GM21825 (cell line): ENCODE measurements around the gene SH3PXD2A.
A peak's percentile ranks its signal among the peaks of the same experiment; 100 is the strongest.
"Not testable (repeated sequence)": the region's sequence is repeated elsewhere in the genome, so short reads cannot be mapped to it uniquely, and the experiment has no call there.

ENCODE experiments used
- ATAC-seq: cut with Tn5 transposase; IDR thresholded peaks from one replicate; pipeline ENCODE4 v1.9.1; 2021; ENCODE audit warnings: mild to moderate bottlenecking, moderate library complexity; ENCODE audit not compliant: unreplicated experiment

The SH3PXD2A gene

DNA sequence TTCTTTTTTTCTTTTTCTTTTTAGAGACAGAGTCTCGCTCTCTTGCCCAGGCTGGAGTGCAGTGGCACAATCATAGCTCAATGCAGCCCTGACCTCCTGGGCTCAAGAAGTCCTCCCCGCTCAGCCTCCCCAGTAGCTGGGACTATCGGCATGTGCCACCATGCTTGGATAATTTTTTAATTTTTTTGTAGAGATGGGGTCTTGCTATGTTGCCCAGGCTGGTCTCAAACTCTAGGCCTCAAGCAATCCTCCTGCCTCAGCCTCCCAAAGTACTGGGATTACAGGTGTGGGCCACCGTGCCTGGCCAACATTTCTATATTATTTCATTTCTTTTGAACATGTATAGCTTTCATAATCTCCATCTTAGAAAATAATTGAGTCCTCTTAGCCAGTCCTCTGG is 42.1 kb downstream of the SH3PXD2A start:
- ATAC-seq: not testable (repeated sequence)

DNA sequence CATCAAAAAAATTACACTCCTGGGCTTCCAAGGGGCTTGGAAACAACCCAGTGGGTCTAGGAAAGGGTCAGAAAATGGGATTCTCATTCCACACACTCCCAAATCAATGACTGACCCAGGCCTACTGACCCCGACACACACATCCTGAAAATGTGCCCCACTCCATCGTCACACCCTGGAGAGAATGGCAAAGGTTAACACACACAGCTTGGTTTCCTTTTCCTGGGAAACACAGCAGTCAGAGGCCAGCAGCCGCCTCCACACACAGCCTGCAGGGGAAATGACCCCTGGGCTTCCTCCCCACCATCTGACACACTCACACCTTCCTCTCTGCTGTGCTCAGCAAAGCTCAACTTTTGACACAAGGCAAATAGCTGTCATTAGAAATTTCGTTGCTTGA is 42.9 kb downstream of the SH3PXD2A start:
- no peak for ATAC-seq

DNA sequence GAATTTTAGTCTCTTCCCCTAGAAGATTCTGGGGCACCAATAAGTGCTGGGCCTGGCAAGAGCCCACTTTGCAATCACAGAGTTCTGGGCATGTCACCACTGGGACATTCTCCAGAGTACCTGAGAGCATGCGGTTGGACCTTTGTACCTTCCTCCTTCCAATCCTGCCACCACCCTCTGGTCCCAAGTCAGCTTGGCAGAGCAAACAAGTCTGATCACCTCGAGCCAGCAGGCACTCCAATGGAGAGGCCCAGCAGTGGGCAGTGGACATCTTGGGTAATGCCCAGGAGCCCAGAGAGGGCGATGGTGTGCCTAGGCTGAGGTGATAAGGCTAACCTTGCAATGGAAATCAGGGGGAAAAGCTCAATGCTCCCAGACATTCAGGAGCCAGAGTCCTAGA is 43.4 kb downstream of the SH3PXD2A start:
- ATAC-seq: no peak

DNA sequence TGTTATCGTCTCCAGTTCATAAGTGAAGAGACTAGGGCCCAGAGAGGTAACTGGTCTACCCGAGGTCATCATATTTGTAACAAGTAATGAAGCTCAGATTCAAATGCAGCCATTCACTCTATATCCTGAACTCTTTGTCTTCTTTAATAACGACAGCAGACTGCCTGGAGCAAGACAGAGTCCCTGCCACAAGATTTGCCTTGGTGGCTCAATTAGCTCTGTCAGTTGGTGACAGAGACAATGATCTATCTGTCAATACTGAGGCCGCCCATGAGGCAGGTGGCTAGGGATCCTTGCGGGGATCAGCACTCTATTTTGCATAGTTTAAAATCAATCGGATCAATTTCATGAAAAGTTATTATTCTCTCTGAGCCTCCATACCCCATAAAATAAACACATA is 43.9 kb downstream of the SH3PXD2A start:
- no peak for ATAC-seq

DNA sequence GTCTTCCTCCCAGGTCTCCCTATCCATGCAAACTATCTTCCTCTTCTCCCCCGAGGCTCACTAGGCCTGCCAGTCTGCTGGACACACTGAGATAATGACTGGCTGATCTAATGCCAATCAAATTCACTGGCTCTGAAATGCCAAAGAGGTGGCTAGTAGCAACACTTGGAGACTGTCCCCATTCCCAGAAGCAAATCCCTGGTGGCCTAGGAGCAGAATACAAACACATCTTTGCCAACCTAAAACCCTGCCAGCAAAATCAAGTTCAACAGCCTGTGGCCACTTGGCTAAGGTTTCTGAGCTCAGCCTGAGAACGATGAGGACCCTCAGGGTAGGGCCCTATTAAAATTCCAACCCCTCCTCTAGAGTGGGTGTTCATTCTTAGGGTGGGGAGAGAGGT is 46.6 kb downstream of the SH3PXD2A start:
- ATAC-seq: no peak

DNA sequence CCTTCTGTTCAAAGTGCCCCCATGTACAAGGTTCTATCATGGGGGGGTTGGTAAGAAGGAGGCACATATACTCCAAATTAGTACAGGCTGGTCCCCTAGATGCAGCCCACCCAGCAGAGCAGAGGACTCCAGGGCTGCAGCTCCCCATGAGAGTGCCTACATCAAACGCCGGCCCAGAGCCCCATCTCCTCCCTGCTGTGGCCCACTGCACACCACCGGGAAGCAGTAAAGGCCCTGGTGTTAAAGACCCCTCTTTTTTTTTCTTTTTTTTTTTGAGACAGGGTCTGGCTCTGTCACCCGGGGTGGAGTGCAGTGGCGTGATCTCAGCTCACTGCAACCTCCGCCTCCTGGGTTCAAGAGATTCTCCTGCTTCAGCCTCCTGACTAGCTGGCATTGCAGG is 47.4 kb downstream of the SH3PXD2A start:
- ATAC-seq: no peak

DNA sequence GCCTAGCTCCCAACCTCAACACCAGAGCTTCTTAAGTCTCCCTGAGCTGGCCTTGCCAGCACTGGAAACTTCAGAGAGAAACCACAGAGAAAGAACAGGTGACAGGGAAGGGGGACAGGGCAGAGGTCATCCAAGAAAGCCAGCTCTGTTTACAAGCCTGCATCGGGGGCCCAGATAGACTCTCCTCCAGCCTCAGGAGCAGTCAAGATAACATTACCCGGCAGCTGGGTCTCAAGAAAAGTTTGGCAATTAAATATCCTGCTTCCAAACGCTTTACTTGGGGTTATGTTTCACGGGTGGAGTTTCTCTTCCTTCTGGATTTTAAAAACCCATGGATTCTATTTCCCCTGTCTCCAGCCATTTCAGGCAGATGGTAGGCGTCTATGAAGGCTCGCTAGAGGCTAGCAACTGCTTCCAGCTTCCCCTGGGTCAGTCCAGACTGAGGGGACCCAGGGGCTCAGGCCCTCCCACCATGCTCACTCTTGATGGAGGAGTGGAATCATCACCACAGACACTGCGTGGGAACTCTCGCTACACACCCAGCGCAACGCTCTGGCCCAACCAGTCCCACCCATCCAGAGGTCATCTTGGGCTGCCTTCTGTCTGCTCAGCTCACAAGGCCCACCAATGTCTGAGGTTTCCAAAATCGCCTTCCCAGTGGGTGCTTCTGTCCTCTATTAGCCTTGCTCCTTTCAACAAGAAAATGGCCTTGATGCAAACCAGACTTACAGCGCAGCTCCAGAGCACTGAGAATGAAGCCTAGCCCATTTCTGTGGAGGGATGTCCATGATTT is 48.8 kb downstream of the SH3PXD2A start:
- ATAC-seq: no peak

DNA sequence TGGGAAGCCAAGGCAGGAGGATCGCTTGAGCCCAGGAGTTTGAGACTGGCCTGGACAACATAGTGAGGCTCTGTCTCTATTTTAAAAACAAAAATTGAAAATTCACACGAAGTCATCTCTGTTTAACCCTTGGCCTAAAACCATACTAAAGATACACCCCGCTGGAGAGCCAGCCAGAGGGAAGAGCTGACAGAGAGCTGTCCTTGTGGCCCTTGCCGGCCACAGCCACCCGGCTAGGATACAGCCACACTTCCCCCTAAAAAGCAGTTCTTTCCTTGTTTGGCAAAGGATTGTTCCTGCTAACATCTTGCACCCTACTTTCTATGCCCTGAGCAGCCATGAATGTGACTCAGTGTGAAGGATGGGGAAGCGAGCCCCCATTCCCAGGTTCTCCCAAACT is 49.6 kb downstream of the SH3PXD2A start:
- ATAC-seq: no peak

DNA sequence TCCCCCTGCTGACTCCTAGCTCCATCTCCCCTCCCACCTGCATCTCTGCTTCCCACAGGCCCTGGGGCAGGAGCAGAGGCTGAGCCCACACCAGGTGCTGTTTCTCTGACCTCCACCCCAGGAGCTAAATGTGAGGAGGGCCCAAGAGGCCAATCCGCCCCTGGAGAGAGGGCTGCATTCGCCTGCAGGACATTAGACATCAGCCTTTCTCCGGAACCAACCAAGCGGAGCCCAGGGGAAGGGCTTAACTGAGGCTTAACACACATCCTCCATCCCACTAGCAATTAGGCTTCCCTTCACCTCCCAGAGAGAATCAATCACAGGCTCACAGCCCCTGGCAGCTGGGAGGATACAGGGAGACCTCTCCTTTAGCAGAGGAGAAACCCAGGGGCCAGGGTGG is 50.5 kb downstream of the SH3PXD2A start:
- ATAC-seq: no peak

DNA sequence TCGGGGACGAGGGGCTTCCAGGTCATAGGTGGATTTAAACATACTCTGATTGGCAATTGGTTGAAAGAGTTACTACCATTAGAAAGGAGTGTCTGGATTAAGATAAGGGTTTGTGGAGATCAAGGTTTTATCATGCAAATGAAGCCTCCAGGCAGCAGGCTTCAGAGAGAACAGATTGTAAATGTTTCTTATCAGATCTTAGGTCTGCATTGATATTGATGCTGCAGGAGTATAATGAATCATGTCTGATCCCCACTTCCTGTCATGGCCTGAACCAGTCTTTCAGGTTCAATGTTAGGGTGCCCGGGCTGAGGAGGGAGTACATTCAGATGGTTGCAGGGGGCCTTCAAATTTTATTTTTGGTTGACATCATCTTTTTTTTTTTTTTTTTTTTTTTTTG is 51.4 kb downstream of the SH3PXD2A start:
- no peak for ATAC-seq

DNA sequence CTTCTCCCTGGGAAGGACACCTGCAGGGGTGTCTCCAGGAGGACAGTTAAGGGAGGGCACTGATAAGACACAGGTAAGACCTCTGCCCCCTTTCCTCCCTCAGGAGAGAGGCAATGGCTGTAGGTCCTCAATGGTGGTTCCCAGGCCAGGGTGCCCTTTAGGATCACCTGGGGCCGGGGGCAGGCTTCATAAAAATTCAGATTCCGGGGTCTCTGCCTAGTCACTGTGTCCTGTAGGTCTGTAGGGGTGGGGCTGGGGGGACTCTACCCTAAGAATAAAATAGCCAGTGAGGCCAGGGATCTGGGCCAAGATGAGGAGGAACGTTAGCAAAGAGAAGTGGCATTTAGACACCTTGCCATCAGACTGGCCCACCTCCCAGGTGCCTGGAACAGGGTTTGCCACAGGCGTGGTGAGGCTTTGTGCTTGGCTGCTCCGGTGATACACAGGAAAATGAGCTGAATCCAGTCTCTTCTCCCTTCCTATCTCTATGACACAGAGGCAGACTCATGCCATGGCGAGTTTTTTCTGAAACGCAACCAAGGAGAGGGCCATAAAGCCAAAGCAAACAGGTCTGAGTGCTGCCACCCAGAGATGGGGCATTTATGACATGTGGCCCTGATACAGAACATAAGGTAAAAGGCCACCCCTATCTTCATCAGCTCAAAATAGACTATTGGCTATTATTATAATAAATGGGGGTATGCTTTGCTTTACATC is 52.6 kb downstream of the SH3PXD2A start:
- ATAC-seq: no peak

DNA sequence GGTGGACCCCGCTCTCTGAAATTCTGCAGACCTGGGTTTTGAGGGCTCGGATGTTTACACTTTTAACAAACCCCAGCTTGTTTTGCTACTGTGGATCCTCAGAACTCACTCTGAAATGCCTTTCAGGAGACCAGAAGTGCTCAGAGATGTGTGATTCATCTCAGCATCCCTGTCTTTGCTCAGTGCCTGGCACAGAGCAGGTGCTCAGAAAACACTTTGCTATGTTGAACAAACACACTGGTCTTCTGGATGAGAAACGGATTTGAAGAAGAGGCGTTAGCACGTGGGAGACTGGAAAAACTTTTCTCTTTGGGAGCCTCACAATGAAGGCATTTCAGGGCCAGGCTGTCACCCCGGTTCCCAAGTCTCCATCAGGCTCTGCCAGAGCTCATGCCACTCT is 53.3 kb downstream of the SH3PXD2A start:
- no peak for ATAC-seq

DNA sequence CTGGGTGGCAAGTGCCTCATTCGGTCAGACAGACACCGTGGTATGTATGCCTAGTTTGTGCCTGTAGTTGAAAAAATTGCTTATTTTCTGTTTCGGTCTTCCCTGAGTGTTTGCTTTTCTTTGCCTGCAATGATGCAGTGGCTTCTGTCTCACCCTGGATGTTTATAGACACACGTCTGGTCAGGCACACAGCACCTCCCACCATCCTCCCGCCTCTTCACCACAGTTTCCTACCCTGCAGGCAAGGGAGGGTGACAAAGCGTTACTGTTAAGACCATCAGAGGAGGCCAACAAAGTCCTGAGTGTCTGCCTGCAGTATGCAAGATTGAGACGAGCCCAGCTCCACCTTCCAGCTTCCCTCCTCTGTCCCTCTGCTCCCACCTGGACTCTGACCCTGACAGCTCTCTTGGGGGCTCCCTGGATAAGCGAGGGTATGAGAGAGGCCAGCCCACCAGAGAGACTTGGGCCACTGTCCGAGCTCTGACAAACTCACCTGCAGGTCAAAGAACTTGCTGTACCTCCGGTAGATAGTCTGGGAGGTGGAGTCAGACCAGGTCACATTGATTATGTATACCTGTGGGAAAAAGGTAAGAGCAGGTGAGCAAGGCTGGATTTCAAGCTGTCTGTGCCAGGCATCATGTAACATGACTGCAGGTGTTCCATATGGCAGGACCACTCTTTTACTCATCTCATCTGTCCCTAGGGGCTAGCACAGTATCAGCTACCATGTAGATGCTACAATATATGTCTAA is 54.4 kb downstream of the SH3PXD2A start:
- peak; percentile 77 for ATAC-seq

DNA sequence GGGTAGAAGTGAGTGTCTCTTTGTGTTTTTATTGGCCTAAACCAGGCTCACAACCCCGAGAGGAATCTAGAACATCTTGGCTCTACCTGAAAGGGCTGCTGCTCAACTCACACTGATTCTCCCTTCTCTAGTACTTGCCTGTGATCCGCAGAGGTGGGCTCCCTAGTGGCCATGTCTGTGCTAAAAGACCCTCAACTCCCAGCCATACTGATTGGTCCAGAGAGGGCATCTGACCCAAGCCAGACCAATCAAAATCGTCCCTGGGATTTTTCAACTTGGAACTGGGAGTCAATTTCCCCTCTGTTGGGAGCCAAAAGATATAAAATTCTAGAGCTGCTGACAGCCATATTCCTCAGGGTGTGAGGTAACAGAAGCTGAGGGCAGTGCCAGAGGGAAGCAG is 55.3 kb downstream of the SH3PXD2A start:
- ATAC-seq: no peak

DNA sequence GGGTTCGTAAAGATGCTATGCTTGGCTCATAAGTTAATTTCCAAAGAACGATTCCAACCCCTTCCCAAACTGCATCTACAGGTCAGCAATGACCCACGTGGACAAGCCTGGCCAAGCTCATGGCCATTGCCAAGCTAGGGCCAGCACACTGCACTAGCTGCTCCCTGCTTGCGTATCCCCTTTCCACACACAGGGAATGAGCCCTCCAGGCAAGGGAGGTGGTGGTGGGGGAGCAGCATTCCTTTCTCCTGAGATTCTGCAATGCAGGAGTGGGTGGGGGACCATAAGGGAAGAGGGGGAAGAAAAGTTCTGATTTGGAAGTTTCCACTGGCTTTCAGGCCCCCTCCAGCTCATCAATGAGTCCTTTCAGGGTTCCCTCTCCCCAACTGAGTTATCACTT is 56.0 kb downstream of the SH3PXD2A start:
- no peak for ATAC-seq

DNA sequence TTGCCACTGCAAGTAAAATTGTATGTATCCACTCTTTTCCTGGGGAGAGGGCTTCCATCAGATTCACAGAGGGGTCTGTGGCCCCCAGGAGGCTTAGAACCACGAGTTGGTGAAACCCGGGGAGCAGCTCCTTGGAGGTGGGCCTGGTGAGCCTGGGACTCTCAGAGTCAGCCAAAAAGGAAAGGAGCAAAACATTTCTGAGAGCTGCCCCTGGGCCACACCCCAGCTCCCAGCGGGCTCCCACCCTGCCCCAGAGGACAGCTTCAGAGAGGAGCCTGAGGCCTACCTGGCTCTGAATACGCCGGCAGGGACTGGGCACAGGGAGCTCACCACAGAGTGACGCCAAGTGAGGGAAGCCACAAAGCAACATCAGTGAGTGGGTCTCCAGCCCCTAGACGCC is 56.9 kb downstream of the SH3PXD2A start:
- no peak for ATAC-seq

DNA sequence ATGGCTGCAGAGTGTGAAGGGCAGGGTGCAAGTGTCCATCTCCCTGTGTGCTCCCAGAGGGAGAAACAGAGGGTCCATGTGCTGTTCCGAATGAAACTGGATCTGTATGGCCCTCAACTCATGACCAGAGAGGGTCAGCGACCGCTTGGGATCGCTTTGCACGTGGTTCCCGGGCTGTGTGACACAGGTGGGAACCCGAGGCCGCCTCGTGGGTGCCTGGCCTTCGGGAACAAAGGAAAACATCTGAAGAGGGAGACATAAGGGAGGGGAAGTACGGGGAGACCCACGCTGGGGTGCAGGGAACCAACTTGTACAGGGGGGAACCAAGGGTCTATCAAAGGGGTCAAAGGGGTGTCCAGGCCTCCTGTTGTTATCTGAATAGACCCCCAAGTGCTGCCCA is 57.5 kb downstream of the SH3PXD2A start:
- no peak for ATAC-seq

DNA sequence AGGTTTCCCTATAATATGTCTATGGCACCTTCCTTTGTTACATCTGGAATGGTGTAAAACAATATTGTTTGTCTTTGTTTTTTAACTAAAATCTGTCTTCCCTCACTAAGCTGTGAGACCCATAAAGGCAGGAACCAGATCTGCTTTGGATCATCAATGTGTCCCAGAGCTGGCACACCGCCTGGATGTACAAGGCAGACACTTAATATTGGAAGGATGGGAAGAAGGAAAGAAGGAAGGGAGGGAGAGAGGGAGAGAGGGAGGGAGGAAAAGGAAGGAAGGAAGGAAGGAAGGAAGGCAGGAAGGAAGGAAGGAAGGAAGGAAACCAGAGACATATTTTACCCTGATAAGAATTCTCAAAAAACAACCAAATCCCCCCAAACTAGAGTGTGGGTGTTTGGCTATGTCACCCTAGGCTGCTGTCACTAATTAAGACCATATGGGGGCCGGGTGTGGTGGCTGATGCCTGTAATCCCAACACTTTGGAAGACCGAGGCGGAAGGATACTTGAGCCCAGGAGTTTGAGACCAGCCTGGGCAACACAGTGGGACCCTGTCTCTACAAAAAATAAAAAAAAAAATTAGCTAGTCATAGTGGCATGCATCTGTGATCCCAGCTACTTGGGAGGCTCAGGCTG is 59.6 kb downstream of the SH3PXD2A start:
- no peak for ATAC-seq

DNA sequence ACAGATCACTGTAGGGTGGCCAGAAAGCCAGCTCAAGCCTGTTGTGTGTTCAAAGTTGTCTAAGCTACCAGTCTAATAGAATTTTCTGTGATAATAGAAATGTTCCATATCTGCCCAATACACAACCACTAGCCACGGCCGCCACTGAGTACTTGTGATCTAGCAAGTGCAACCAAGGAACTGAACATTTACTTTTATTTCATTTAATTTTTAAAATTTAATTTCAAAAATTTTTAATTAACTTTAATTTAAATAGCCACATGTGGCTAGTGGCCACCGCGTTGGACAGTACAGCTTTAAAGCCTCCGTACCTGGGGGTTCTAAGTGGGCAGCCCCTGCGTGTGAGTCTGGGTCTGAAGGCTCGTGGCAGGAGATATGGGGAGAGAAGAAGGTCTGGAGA is 60.4 kb downstream of the SH3PXD2A start:
- ATAC-seq: no peak

DNA sequence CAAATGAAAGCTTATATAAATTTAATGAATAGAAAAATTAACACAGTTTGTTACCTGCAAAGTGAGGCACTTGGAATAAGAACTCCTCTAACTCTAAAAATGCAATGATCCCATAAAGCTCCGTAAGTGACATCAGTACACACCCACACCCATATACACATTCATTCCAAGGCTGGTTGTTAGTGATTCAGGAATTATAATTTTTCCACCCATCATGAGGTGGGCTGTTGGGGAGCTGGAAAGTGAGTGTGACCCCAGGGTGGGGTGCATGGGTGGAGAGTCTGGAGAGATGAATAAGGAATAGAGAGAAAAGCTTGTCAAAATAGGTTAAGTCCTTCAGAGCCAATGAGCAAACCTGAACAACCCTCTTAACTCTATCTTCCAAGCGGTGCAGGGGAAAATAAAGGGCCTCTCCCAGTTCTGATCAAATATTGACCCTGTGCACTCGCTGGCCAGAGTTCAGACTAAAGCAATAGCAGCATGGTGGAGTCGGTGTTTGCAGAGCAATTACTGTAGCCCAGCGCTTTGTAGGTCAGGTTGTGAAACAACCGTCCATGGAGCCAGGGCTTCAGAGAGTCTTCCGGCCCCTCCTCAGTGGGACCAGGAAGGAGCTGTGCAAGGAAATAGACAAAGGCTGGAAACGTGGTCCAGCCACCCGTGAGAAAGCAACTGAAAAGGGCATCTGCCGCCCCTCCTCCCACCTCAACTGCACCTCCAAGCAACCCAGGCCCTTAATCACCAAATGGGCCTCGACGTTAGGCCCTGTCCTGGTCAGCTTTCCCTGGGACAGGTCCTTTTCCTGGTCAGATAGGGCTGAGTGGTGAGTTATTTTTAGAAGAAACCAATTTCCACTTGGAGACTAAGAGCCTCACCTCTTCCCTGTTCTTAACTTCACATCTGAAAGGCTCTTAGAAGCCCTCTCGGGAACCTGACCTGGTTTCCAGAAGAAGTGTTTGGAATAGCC is 61.2 kb downstream of the SH3PXD2A start:
- no peak for ATAC-seq
